GM12878 (cell line): ENCODE results near the gene ARL3. TPM values are rescaled to one million over a fixed set of nuclear protein-coding genes. Genes with fewer than 3 reads are reported as not detected.
A peak's percentile ranks its signal among the peaks of the same experiment; 100 is the strongest.

Experiments used
- ATAC-seq: fragments of 200-7000 bp; cut with Tn5 transposase; 3 replicates; pipeline ENCODE4 v1.9.1; 2020; ENCODE audit warnings: mild to moderate bottlenecking, moderate library complexity
- BruUV-seq: library from RNA; stranded (reverse); fragments of 400-500 nt; replicated peaks from 2 replicates; lab custom pipeline; 2021; lab: Mats Ljungman, UMichigan
- CTCF ChIA-PET: fragments of 300-600 bp; sonication (Branson Sonifier 250); formaldehyde crosslinking; extraction: SDS; loops from one replicate; lab custom pipeline; 2021; ENCODE audit warnings: inconsistent platforms; lab: Yijun Ruan, JAX
- POLR2A ChIA-PET: fragments of 350-600 bp; formaldehyde crosslinking; extraction: SDS; loops from one replicate; lab custom pipeline; 2021; ENCODE audit warnings: inconsistent platforms; lab: Charles Lee
- RAD21 ChIA-PET: fragments of 300-600 bp; sonication (Branson Sonifier 250); formaldehyde crosslinking; loops from one replicate; lab custom pipeline; 2023; ENCODE audit warnings: antibody characterized with exemption; ENCODE audit not compliant: unreplicated experiment; lab: Charles Lee
- SMC1A ChIA-PET: fragments of 300-600 bp; sonication (Branson Sonifier 250); formaldehyde crosslinking; loops from one replicate; lab custom pipeline; 2023; ENCODE audit not compliant: unreplicated experiment, uncharacterized antibody; lab: Charles Lee
- DNase-seq: peaks from one replicate; pipeline ENCODE4 v3.0.0-alpha.2; 2011; ENCODE audit warnings: low read depth, low spot score
- FAIRE-seq: peaks from 3 replicates; lab custom pipeline; 2011; peaks lifted over from hg19 to GRCh38; lab: Jason Lieb, UNC
- H2AFZ ChIP-seq: 2 replicates; pipeline ENCODE4 v1.6.0; 2011; ENCODE audit warnings: low read depth, low read length, control low read depth; ENCODE audit not compliant: control insufficient read depth
- H3K27ac ChIP-seq: 2 replicates; pipeline ENCODE4 v1.5.1; 2011; ENCODE audit warnings: control low read depth; ENCODE audit not compliant: control insufficient read depth, insufficient read depth
- H3K27me3 ChIP-seq, 2 experiments: replicated peaks in 1 of 2; 2 replicates each; pipeline versions ENCODE4 v1.6.0 to v1.6.1; 2011; ENCODE audit warnings: low read length in 1 of 2; ENCODE audit not compliant: control insufficient read depth in 2 of 2, insufficient read depth in 2 of 2
- H3K36me3 ChIP-seq, 2 experiments: 2 replicates each; pipeline ENCODE4 v1.5.1; 2011; ENCODE audit warnings: low read length in 1 of 2; ENCODE audit not compliant: control insufficient read depth in 2 of 2, insufficient read depth in 2 of 2
- H3K4me1 ChIP-seq: 2 replicates; pipeline ENCODE4 v1.6.1; 2011; ENCODE audit warnings: mild to moderate bottlenecking, low read length, moderate library complexity, mixed read lengths; ENCODE audit not compliant: control insufficient read depth, insufficient read depth
- H3K4me2 ChIP-seq: 2 replicates; pipeline ENCODE4 v1.6.0; 2011; ENCODE audit warnings: control low read depth; ENCODE audit not compliant: control insufficient read depth, insufficient read depth
- H3K4me3 ChIP-seq: fragments of 200-600 bp; sonication (generic); 2 replicates; pipeline ENCODE4 v1.5.1; 2016
- H3K79me2 ChIP-seq: 2 replicates; pipeline ENCODE4 v1.6.0; 2011; ENCODE audit warnings: low read length; ENCODE audit not compliant: control insufficient read depth, insufficient read depth
- H3K9ac ChIP-seq: 2 replicates; pipeline ENCODE4 v1.8.0; 2011; ENCODE audit warnings: low read length, control low read depth, mixed read lengths; ENCODE audit not compliant: control insufficient read depth, insufficient read depth
- H3K9me3 ChIP-seq: replicated peaks from 3 replicates; pipeline ENCODE4 v1.5.1; 2011; ENCODE audit warnings: mild to moderate bottlenecking, low read length; ENCODE audit not compliant: control insufficient read depth, insufficient read depth
- H4K20me1 ChIP-seq: 2 replicates; pipeline ENCODE4 v1.6.0; 2011; ENCODE audit not compliant: control insufficient read depth, insufficient read depth
- E2F4 ChIP-seq: IDR thresholded peaks from 2 replicates; pipeline ENCODE4 v1.6.1; 2012; ENCODE audit warnings: low read depth, low read length, improper control_type of control experiment
- MAX ChIP-seq: IDR thresholded peaks from 2 replicates; pipeline ENCODE4 v1.6.1; 2012; ENCODE audit warnings: low read depth, low read length, improper control_type of control experiment
- MXI1 ChIP-seq: fragments of 150-350 bp; IDR thresholded peaks from 2 replicates; pipeline ENCODE4 v1.6.1; 2011; ENCODE audit warnings: low read depth, mild to moderate bottlenecking, inconsistent platforms, low read length, improper control_type of control experiment
- WGBS: methylation state at CpG from one replicate; pipeline ENCODE4 v1.1.6; 2016; ENCODE audit warnings: low lambda C conversion rate; ENCODE audit not compliant: insufficient replicate concordance, insufficient coverage; ENCODE audit errors: missing lambda C conversion rate; 5-methylcytosine and 5-hydroxymethylcytosine counted together
- in situ Hi-C: fragments of 300-500 bp; cut with MboI; formaldehyde crosslinking; loops from 9 replicates; pipeline ENCODE4 v1.14.3; 2018; ENCODE audit warnings: mixed read lengths
- intact Hi-C: fragments of 100-400 bp; cut with micrococcal nuclease; formaldehyde crosslinking; loops from one replicate; pipeline ENCODE4 v1.14.2; 2022; ENCODE audit not compliant: unreplicated experiment
- polyA plus RNA-seq, 11 experiments: library from polyadenylated mRNA; depleted of rRNA in 4 of 11; unstranded in 6 of 11; stranded (reverse) in 5 of 11; fragments of >200 nt; fragmentation: Nextera tagmentation in 4 of 11; fragmentation: Illumina TruSeq in 1 of 11; extraction: Ambion mirVana in 4 of 11; extraction: Trizol in 1 of 11; gene quantifications; 1 replicate in 1 of 11; 2 replicates in 10 of 11; pipeline versions ENCODE4 v1.2.1 to v1.2.3, GENCODE V29; 2011 to 2016; ENCODE audit warnings: inconsistent platforms in 2 of 11, missing spikeins in 2 of 11, low read depth in 1 of 11
- total RNA-seq, 4 experiments: library from RNA; depleted of rRNA in 3 of 4; stranded (reverse); fragments of >200 nt in 3 of 4; fragmentation: Illumina TruSeq in 1 of 4; extraction: Trizol in 1 of 4; gene quantifications; 2 replicates each; pipeline versions ENCODE4 v1.2.1 to v1.2.3, GENCODE V29; 2013 to 2021

ARL3 gene
- total and polyA plus RNA-seq, 10 of the 15 experiments (the other 5 are each of a cell fraction or from before 2014, with no cell fraction given), result 4.9 to 26.1 (median 11.0) TPM

- ChIA-PET RAD21 (interaction anchor here (0.7 to 4.8 kb wide), 7 partner anchors 11 to 57 kb away, joined by 5 to 65 read pairs (median 29); partner anchors contain the start of genes ARL3, SFXN2 and TRIM8), POLR2A (interaction anchor here (0.6 to 5.4 kb wide), 10 partner anchors 8 to 85 kb away, joined by 3 to 73 read pairs (median 7); partner anchors contain the start of genes ARL3, SFXN2 and TRIM8), SMC1A (interaction anchor here (0.5 to 4.6 kb wide), 11 partner anchors 8 to 345 kb away, joined by 3 to 45 read pairs (median 5); partner anchors contain the start of gene TRIM8), CTCF (interaction anchor here (1.3 to 9.4 kb wide), 7 partner anchors 8 to 492 kb away, joined by 3 to 82 read pairs (median 8); partner anchors contain the start of gene TRIM8)
- Histone ChIP-seq H4K20me1 (no peaks in the 10 kb centered on the region), H3K9ac (peak overlapping the region; percentile 50), H3K9me3 (no peaks in the 10 kb centered on the region), H3K27ac (peak overlapping the region; percentile 83), H2AFZ (peak overlapping the region; percentile 65), H3K79me2 (no peaks in the 10 kb centered on the region), H3K4me1 (peaks cover 22% of the 10 kb centered on the region), H3K4me3 (no peak overlapping the region; the same call in 1 of the 2 replicates), H3K4me2 (peak overlapping the region; percentile 92), H3K27me3 (no peaks in the 10 kb centered on the region), H3K36me3 (peaks cover 2 to 10% of the 10 kb centered on the region in 2 experiments; a peak in 3 of 4 replicates)
- TF ChIP-seq E2F4 (no peak), MAX (0 out of 2 replicates have a peak, but pooled peaks have one; percentile 2), MXI1 (no peak)
- FAIRE-seq (no peak), ATAC-seq (peak; percentile 45), DNase-seq (no peak)
- no TSS peak for BruUV-seq
- WGBS, result 13% methylated on average over 5 of the region's 6 CpGs
- intact Hi-C loops, result no loop called here
- in situ Hi-C loops, result no loop called here
Measured at GRCh38 chr10:102661658-102662028, 52.6 kb downstream of the ARL3 start.
